Measurements from ENCODE around the gene CADM1.

GRCh38 chr11:115455613-115456012 is 48.6 kb downstream of the CADM1 start:
- TF ChIP-seq EZH2 (IDR thresholded peaks at IDR 0.05; ENCODE audit: low read length, unreplicated experiment), result no peak
- TF ChIP-seq CTCF (conservative IDR thresholded peaks at IDR 0.05; ENCODE audit: low read depth, low read length), result no peak
- no peak for TF ChIP-seq EZH2phosphoT487 (IDR thresholded peaks at IDR 0.05; ENCODE audit: borderline replicate concordance, low read length)
